HG02852 (cell line): ENCODE results near the gene CERS5.

Experiments used
- ATAC-seq: cut with Tn5 transposase; IDR thresholded peaks from one replicate; pipeline ENCODE4 v1.9.1; 2021; ENCODE audit warnings: mild to moderate bottlenecking, moderate library complexity; ENCODE audit not compliant: unreplicated experiment

CERS5 gene, protein sequence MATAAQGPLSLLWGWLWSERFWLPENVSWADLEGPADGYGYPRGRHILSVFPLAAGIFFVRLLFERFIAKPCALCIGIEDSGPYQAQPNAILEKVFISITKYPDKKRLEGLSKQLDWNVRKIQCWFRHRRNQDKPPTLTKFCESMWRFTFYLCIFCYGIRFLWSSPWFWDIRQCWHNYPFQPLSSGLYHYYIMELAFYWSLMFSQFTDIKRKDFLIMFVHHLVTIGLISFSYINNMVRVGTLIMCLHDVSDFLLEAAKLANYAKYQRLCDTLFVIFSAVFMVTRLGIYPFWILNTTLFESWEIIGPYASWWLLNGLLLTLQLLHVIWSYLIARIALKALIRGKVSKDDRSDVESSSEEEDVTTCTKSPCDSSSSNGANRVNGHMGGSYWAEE

DNA sequence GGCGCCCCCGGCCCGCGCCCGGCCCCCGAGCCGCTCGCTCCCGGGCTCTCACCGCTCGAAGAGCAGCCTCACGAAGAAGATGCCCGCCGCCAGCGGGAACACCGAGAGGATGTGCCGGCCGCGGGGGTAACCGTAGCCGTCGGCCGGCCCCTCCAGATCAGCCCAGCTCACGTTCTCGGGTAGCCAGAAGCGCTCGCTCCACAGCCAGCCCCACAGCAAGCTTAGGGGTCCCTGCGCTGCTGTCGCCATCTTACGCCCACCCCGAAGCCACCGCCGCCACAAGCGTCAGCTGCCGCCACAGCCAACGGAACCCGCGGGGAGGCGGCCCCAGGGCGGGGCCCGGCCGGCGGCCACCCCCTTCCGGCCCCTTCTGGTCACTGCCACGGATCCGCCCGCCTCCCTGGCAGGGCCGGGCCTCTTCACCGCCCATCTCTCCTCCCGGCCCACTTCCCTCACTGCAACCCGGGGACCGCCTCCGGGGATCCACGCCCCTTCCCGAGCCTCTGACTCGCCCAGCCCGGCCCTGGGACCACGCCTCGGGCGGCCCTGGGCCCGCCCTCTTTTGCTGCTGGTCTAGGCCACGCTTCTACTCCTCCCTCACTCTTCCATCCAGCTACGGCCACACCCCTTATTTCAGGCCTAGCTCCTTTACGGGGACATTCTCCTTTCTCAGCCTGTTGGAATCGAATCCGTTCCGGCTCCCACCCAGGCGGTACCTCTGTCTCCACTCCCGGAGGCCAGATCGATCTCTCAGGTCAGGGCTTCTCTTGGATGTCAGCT lies at the start of gene CERS5:
Gene CERS5, minus strand, starts transcription at position 321 of the 780 bp plus-strand sequence. Its CDS starts 72 bp downstream, at position 249.
- peak; percentile 97 for ATAC-seq

DNA sequence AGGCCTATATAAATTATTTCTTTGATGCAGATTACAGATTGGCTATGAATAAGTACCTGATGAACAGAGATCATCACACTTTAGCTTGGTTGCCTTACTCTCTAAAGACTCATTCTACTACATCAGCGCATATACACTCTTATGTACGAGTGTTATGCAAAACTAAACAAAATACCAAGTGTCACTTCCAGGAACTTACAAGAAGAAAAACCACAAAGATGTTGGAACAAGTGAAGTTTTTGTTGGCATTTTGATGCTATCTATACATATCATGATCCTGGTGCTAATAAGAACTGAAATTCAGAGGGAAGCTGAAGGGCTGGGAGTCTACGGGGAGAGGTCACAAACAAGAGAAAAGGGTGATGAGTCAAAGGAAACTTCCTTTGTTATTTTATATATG lies 47.9 kb upstream of the CERS5 start:
- ATAC-seq, result no peak

DNA sequence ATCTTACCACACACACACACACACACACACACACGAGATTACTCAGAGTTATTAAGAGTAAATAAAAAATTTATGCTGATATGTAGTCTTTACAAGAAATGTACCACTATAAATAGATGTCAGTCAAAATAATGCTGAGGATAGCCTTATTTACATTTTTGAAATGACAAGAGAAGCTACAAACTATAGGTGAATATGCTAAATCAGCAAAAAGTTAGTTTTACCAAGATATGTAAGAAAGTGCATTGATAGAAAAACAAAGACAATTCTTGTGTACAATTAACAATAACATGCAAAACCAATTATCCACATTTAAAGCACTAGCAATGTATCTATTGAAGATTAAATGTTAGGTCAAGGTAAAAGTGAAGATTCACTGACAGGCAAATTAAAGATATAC lies 46.8 kb upstream of the CERS5 start:
- no peak for ATAC-seq

DNA sequence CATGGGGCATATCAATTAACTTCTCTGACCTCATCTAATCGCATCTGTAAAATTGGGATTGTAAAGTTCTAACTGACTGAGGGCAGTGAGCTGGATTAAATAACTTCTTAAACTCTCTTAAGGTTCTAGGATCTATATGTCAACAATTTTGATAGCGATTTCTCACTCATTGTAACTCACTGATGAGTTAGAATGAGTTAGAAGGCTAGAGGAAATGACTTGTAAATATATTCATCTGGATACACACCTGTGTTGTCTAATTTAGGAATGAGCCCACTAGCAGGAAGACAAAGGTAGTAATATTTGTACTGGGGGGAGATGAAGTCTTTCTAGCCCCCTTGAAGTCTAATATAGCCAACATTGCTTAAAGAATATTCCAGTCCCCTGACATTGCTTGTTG lies 46.3 kb upstream of the CERS5 start:
- ATAC-seq, result no peak

DNA sequence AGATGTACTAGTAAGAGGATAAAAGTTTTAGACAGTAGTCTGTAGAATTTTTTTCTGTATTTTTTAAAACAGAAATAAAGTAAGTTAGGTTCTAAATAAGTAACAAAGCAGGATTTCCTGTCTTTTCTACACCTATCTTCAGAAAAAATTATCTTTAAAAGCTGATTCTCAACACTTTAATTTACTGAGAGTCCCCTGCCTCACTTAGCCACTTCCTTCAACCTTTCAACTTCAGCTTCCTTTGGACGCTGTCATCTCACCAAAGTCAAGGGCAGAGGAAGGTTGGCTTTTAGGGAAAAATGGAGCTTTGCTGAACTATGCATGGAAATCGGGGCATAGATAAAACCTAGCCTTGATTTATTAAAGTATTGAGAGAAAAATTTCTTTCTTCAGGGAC lies 44.9 kb upstream of the CERS5 start:
- no peak for ATAC-seq

DNA sequence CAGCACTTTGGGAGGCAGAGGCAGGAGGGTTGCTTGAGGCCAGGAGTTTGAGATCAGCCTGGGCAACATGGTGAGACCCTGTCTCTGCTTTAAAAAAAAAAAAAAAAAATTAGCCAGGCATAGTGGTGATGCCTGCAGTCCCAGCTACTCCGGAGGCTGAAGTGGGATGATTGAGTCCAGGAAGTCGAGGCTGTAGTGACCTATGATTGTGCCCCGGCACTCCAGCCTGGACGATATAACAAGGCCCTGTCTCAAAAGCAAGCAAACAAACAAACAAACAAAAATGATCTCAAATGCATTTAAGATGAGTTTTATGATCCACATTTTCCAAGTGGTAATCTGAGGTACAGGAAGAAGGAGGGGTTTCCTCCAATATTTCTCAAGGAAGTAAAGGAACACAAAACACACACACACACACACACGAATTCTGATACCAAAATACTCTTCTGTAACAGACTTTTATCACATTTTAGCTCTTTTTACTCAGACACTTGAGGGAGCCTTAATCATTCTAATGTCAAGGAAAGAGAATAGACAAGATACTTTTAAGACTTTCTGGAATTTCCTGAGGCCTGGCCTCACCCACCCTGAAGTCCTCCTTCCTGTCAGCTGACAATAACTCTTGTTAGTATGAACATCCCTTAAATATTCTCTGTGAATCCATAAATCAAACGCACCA lies 44.4 kb upstream of the CERS5 start:
- ATAC-seq, result no peak

DNA sequence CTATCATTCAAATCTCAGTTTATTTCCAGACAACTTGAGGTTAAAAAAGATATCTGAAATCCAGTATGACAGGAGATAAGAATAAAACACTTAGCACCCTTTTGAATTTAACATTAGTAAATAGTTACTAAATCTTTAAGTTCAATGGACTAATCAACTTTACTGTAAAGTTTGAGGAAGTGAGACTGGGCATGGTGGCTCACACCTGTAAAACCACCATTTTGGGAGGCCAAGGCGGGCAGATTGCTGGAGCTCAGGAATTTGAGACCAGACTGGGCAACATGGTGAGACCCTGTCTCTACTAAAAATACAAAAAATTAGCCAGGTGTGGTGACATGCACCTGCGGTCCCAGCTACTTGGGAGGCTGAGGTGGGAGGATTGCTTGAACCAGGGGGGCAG lies 40.3 kb upstream of the CERS5 start:
- no peak for ATAC-seq

DNA sequence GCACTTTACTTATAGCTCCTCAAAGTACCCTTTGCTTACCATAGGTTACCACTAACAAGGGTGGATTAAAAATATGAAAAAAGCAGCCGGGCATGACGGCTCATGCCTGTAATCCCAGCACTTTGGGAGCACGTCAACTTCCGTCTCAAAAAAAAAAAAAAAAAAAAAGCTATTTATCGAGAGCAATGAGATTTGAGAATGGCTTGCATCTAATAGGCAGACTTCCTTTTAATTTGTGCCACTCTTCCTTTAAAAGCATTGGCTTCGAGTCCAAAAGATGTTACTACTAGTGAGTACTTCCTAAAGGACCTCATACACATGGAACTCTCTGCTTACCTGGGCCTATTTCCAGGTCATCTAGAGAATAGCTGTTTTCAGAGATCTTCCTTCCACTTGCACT lies 38.5 kb upstream of the CERS5 start:
- no peak for ATAC-seq

DNA sequence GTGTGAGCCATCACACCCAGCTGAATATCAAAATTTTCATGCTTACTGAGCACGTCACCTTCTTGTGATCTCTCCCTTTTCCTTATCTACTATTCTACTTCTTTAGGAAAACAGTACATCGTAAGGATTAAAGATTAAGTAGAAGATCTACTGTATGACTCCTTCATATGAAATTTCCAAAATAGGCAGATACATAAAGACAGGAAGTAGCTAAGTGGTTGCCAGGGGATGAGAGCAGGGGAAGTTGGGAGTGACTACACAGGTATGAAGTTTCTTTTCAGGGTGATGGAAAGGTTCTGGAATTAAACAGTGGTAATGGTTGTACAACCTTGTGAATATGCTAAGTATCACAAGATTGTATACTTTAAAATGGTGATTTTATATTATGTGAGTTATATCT lies 36.5 kb upstream of the CERS5 start:
- ATAC-seq, result no peak

DNA sequence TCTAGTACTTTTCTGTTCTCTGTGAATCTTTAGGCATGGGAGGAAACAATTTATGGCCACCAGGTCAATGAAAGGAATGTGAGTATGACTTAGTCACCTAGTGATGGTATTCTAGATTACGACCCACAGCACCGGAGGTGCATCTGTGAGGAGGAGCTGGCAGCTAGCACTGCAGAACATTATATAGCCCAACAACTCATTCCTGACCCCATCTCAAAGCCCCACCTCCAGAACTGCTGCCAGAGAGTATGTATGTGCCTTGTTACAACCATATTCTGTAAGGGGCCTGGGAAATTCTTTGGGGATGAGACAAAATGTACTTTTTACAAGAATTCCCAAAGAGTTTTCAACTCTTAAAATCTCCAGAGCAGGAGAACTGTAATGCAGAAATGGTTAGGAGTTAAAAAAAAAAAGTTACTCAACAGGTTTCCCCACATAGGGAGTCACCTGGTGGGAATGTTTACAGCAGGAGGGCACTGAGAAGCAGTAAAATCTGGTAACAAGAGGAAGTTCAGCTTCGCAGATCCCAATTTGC lies 34.9 kb upstream of the CERS5 start:
- no peak for ATAC-seq

DNA sequence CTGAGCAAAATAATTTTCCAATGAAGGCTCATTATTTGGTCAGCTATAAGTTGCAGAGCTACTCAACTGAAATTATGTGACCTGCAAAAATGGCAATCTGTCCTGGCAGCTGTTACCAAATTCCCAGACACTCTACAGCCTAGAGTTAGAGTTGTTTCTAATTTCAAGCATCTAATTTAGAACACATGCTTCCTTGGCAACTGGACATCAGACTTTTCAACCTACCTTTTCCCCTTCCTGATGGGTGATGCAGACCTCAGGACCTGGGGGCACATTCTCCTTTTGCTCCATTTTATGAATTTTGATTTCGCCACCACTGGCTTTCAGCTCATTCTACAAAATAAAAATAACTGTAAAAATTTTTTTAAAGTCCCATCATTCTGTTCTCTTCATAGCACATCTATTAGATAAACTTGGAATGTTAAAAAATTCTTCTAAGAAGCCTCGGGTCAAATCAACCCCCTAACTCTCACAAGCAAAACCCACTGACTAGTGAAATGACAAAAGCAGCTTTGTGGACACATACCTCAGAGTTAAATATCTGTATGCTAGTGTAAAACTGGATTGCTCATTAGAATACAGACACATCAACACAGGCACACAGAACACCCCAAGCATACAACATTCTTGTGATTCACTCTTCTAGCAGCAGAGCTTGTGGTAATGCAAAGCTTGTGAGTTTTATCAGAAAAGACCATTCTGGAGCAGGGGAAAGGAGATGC lies 33.5 kb upstream of the CERS5 start:
- ATAC-seq, result no peak

DNA sequence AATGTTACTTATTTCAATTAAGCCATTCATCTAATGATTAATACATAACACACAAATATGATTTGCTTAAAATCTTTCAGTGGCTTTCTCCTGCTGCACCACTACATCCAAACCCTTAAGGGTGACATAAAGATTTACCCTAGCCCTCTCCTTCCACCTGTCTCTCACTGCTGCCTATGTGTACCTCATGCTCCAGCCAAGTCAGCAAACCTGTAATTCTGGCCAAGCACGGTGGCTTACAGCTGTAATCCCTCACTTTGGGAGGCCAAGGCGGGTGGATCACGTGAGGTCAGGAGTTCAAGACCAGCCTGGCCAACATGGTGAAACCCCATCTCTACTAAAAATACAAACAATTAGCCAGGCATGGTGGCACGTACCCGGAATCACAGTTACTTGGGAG lies 31.7 kb upstream of the CERS5 start:
- no peak for ATAC-seq

DNA sequence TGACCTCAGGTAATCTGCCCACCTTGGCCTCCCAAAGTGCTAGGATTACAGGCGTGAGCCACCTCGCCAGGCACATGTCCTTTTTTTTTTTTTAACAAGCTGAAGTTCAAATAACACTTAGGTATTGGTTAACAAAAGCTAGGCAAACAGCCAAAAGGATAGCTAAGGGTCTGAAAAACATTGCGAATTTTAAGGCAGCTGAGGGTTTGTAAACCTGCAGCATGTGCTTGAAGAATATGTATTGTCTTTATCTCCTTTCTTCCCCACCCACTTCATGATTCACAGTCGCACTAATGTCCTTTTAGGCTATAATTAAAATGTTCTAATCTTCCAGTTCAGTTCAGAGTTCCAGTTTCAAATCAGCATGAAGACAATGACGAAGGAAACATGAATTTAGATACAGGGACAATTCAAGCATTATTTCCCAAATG lies 30.1 kb upstream of the CERS5 start:
- ATAC-seq, result no peak

DNA sequence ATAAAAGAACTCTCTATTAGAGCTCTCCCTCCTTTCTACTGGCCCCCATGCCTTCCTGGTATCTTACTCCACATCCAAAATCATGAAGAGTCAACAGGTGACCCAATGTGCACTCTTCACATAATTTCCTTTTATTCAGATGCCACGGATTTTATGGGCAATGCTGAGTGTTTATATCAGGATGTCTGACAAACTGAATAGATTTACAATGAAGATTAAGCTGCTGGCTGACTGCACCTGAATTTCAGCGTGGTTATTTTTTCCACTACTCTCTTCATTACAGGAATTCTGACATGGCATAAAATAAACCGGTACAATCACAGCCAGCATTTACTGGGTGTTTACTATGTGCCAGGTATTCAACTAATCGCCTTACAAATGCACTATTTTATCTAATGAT lies 29.4 kb upstream of the CERS5 start:
- no peak for ATAC-seq

DNA sequence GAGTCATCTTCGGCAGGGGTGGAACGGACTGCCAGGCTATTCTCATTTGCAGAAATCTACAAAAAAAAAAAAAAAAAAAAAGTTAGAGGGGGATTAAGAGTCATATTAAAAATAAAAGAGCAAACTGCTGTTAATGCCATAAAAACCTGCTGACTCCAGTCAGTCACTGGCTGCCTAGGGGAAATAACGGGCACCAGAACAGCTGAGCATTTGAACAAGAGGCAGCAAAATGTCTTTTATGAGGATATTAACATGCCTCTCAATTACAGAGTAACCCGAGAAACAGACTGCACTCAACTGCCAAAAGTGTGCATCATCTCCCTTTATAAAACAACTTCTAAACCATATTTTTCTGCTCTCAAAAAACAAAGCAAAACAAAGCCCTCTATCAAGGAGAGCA lies 28.7 kb upstream of the CERS5 start:
- no peak for ATAC-seq

DNA sequence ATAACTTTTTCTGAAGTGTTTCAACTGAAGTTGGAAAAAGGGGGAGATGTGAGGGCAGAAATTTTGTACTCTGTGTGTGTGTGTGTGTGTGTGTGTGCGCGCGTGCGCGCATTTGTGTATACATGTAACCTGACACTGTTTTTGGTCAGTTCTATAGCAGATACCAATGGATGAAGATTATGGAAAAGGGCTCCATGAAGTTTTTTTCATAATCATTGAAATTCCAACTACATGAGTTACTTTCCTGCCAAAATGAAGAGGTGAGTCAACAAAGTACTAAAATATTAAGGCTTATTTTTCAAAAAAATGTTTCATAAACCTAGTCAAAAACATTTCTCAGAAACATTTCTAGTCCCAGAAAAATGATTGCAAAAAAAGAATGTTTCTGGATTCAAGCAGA lies 25.7 kb upstream of the CERS5 start:
- no peak for ATAC-seq

DNA sequence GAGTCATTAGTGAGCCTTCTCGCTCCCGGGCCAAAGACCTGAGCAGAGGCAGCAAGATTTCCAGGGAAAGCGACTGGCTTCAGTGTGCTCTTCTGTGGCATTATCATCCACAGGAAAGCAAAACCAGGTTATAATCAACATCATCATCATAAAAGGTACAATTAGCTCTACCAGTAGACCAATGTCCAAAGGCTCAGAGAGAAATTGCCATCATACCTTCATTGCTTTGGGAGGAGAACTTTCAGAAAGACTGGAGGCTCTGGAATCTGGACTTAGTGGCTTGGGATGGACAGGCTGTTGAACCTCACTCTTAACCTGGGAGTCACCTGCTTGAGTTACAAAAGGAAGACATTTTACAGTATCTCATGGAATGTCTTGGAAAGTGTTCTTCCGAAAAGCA lies 25.1 kb upstream of the CERS5 start:
- no peak for ATAC-seq

DNA sequence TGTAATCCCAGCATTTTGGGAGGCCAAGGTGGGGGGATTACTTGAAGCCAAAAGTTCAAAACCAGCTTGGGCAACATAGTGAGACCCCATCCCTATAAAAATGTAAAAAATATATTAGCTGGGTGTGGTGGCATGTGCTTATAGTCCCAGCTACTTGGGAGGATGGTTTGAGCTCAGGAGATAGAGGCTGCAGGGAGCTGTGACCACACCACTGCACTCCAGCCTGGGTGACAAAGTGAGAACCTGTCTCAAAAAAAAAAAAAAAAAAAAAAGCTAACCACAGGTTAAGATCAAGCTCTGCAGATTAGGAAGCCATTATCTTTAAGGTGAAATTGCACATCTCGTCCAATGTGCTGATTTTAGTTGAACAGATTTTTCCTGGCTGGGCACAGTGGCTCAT lies 23.7 kb upstream of the CERS5 start:
- ATAC-seq, result no peak

DNA sequence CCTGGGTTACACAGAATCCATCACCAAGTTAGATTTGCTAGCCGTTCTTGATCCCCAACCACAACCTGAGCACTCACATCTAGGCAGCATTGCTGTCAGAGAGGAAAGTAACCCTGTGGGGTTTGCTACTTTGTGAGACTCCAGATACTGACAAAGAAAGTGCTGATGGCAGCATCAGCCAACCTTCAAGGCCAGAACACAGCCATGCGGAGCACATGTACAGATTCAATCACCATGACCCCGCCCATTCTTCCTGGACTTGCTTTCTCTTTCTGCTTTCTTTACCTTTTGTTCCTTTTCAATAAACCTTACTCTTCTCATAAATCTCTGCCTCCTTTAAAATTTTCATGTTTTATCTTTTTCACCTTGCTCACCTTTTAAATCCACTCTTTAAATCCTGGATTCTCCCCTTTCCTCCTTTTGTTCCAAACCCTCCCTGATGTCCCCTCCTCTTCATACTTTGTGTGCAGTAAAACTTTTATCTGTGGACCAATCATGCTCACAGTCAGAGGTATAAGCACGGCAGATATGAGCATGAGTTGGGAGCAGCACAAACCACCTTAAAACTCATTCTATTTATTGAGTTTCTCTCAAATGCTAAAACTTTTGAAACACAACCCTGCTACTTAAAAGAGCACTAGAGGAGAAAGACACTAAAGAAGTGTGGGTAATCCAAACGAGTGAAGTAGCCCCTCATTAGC lies 21.9 kb upstream of the CERS5 start:
- no peak for ATAC-seq

DNA sequence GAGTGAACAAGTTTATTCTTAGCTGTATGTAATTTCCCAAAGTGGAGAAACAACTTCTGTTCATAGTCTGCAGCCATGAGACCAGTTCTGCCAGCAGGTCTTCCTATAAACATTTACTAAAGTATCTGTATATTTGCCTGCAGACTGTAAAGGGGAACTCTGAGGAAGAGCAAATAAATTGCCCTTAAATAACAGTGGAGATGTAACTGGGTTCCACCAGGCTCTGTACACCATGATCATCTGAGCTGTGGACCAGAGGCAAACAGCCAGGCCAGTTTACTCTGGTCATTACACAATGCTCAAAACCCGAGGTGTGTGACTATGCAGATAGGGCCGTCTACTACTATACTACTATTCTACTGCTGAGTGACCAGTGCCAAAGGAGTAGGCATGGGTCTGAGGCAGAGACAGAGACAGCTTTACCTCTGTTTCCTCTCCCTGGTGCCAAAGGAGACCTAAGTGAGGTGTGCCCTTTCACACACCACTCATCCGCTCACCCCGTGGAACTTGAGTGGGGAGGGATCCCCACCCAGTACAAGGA lies 21.1 kb upstream of the CERS5 start:
- no peak for ATAC-seq
